Keratinocyte (primary cell): ENCODE results near the gene IRX5. TPM values are rescaled to one million over a fixed set of nuclear protein-coding genes. Genes with fewer than 3 reads are reported as not detected.

Source experiments
- DNase-seq: peaks from one replicate; pipeline ENCODE4 v3.0.0-alpha.2; 2011; ENCODE audit warnings: low read depth, missing footprints, low spot score
- FAIRE-seq: peaks from 2 replicates; lab custom pipeline; 2011; peaks lifted over from hg19 to GRCh38; lab: Jason Lieb, UNC
- H2AFZ ChIP-seq: 2 replicates; pipeline ENCODE4 v1.6.0; 2012; ENCODE audit warnings: low read length, control low read depth, inconsistent platforms; ENCODE audit not compliant: control insufficient read depth
- H3K27ac ChIP-seq: 2 replicates; pipeline ENCODE4 v1.5.1; 2011; ENCODE audit warnings: low read length; ENCODE audit not compliant: control insufficient read depth, insufficient read depth
- H3K27me3 ChIP-seq: 3 replicates; pipeline ENCODE4 v1.6.0; 2011; ENCODE audit warnings: low read length; ENCODE audit not compliant: control insufficient read depth, insufficient read depth; ENCODE audit errors: extremely low read depth
- H3K36me3 ChIP-seq, 2 experiments: 2 replicates in 1 of 2; 3 replicates in 1 of 2; pipeline ENCODE4 v1.5.1; 2011; ENCODE audit warnings: low read length in 2 of 2, mild to moderate bottlenecking in 1 of 2; ENCODE audit not compliant: control insufficient read depth in 2 of 2, insufficient read depth in 2 of 2; ENCODE audit errors: extremely low read depth in 1 of 2
- H3K4me1 ChIP-seq: 3 replicates; pipeline ENCODE4 v1.5.1; 2011; ENCODE audit warnings: low read length; ENCODE audit not compliant: control insufficient read depth, insufficient read depth; ENCODE audit errors: extremely low read depth
- H3K4me2 ChIP-seq: 3 replicates; pipeline ENCODE4 v1.6.0; 2011; ENCODE audit warnings: low read depth, low read length; ENCODE audit not compliant: control insufficient read depth, insufficient read depth; ENCODE audit errors: extremely low read depth
- H3K4me3 ChIP-seq, 3 experiments: fragments of 200-600 bp in 1 of 3; sonication (generic) in 1 of 3; 2 replicates in 2 of 3; 3 replicates in 1 of 3; pipeline ENCODE4 v1.5.1; 2011 to 2016; ENCODE audit warnings: low read length in 3 of 3, mild to moderate bottlenecking in 3 of 3, control low read depth in 2 of 3, inconsistent platforms in 1 of 3, low read depth in 1 of 3, mixed read lengths in 1 of 3, mixed run types in 1 of 3, moderate library complexity in 1 of 3; ENCODE audit not compliant: control insufficient read depth in 2 of 3, insufficient read depth in 2 of 3; ENCODE audit errors: extremely low read depth in 1 of 3
- H3K79me2 ChIP-seq: 2 replicates; pipeline ENCODE4 v1.6.0; 2012; ENCODE audit warnings: low read length; ENCODE audit not compliant: control insufficient read depth, insufficient read depth
- H3K9ac ChIP-seq: 3 replicates; pipeline ENCODE4 v1.6.0; 2011; ENCODE audit warnings: low read length; ENCODE audit not compliant: control insufficient read depth, insufficient read depth; ENCODE audit errors: extremely low read depth
- H3K9me1 ChIP-seq: 3 replicates; pipeline ENCODE4 v1.6.0; 2011; ENCODE audit warnings: low read length; ENCODE audit not compliant: control insufficient read depth, insufficient read depth; ENCODE audit errors: extremely low read depth
- H3K9me3 ChIP-seq: 2 replicates; pipeline ENCODE4 v1.5.1; 2012; ENCODE audit warnings: low read depth, low read length; ENCODE audit not compliant: control insufficient read depth
- H4K20me1 ChIP-seq: 3 replicates; pipeline ENCODE4 v1.6.0; 2011; ENCODE audit warnings: low read length; ENCODE audit not compliant: control insufficient read depth, insufficient read depth; ENCODE audit errors: extremely low read depth
- EZH2 ChIP-seq: IDR thresholded peaks from one replicate; pipeline ENCODE4 v1.6.1; 2012; ENCODE audit warnings: inconsistent platforms, mild to moderate bottlenecking, low read length, moderate library complexity
- dilution Hi-C: fragments of 300-500 bp; cut with MboI; formaldehyde crosslinking; loops from one replicate; pipeline ENCODE4 v1.7.0; 2020; ENCODE audit warnings: low sequenced_read_pairs; ENCODE audit not compliant: extremely low pct_ligation_motif_present
- polyA plus RNA-seq, 5 experiments: library from polyadenylated mRNA; depleted of rRNA in 3 of 5; stranded (reverse) in 3 of 5; stranded (forward) in 1 of 5; unstranded in 1 of 5; fragments of >200 nt; gene quantifications; 1 replicate in 1 of 5; 2 replicates in 3 of 5; 3 replicates in 1 of 5; pipeline versions ENCODE4 v1.2.1 to v1.2.3, GENCODE V29; 2011 to 2012; ENCODE audit warnings: missing spikeins in 2 of 5, low read depth in 1 of 5, low replicate concordance in 1 of 5
- TF ChIP-seq, protein P1 (sequence below), 3 experiments: IDR thresholded peaks in 1 of 3; conservative IDR thresholded peaks in 1 of 3; optimal IDR thresholded peaks in 1 of 3; 2 replicates in 2 of 3; 3 replicates in 1 of 3; pipeline versions ENCODE3 to v1.5.1; 2011; ENCODE audit warnings: low read length in 3 of 3, mild to moderate bottlenecking in 3 of 3, moderate library complexity in 2 of 3, control low read depth in 1 of 3, inconsistent platforms in 1 of 3; ENCODE audit not compliant: insufficient read depth in 2 of 3; ENCODE audit errors: extremely low read depth in 1 of 3

Gene IRX5
- polyA plus RNA-seq, 1 donor (not counting 4 experiments of a cell fraction or from before 2014, with no cell fraction given) = 2.6 TPM

GRCh38 chr16:54946909-54947308, 16.2 kb downstream of the IRX5 start:
- no peak for FAIRE-seq
- Histone ChIP-seq H2AFZ (no peak overlapping the region), H3K4me1 (no peaks in the 10 kb centered on the region), H3K9ac (no peak overlapping the region), H3K79me2 (no peaks in the 10 kb centered on the region), H3K27ac (no peak overlapping the region), H3K9me3 (no peaks in the 10 kb centered on the region), H3K27me3 (no peaks in the 10 kb centered on the region), H3K36me3 (no peaks in the 10 kb centered on the region), H4K20me1 (no peaks in the 10 kb centered on the region), H3K9me1 (no peaks in the 10 kb centered on the region), H3K4me2 (no peak overlapping the region), H3K4me3 (no peak overlapping the region)
- DNase-seq = no peak
- dilution Hi-C loops = no loop called here
- TF ChIP-seq EZH2 = no peak
- TF ChIP-seq, protein P1, sequence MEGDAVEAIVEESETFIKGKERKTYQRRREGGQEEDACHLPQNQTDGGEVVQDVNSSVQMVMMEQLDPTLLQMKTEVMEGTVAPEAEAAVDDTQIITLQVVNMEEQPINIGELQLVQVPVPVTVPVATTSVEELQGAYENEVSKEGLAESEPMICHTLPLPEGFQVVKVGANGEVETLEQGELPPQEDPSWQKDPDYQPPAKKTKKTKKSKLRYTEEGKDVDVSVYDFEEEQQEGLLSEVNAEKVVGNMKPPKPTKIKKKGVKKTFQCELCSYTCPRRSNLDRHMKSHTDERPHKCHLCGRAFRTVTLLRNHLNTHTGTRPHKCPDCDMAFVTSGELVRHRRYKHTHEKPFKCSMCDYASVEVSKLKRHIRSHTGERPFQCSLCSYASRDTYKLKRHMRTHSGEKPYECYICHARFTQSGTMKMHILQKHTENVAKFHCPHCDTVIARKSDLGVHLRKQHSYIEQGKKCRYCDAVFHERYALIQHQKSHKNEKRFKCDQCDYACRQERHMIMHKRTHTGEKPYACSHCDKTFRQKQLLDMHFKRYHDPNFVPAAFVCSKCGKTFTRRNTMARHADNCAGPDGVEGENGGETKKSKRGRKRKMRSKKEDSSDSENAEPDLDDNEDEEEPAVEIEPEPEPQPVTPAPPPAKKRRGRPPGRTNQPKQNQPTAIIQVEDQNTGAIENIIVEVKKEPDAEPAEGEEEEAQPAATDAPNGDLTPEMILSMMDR (optimal IDR thresholded peaks at IDR 0.05 in 1 of 3, IDR thresholded peaks at IDR 0.05 in 1 of 3, conservative IDR thresholded peaks at IDR 0.05 in 1 of 3; ENCODE audit: extremely low read depth in 1 of 3, insufficient read depth in 2 of 3, low read length in 3 of 3) = no peak

- dilution Hi-C loops = no loop called here
- Histone ChIP-seq H3K9me3 (no peaks in the 10 kb centered on the region), H3K79me2 (no peaks in the 10 kb centered on the region), H3K4me3 (no peak overlapping the region), H3K36me3 (no peaks in the 10 kb centered on the region), H3K4me2 (no peak overlapping the region), H3K4me1 (no peaks in the 10 kb centered on the region), H3K9me1 (no peaks in the 10 kb centered on the region), H3K9ac (no peak overlapping the region), H2AFZ (no peak overlapping the region), H3K27ac (no peak overlapping the region), H4K20me1 (no peaks in the 10 kb centered on the region), H3K27me3 (no peaks in the 10 kb centered on the region)
- DNase-seq (no peak), FAIRE-seq (no peak)
- TF ChIP-seq EZH2 = no peak
- TF ChIP-seq, protein P1 (optimal IDR thresholded peaks at IDR 0.05 in 1 of 3, IDR thresholded peaks at IDR 0.05 in 1 of 3, conservative IDR thresholded peaks at IDR 0.05 in 1 of 3; ENCODE audit: extremely low read depth in 1 of 3, insufficient read depth in 2 of 3, low read length in 3 of 3) = no peak
Observed at GRCh38 chr16:54947616-54948015, 17.0 kb downstream of the IRX5 start.
